ENCODE data around the gene ALG3. TPM values are rescaled to one million over a fixed set of nuclear protein-coding genes. Genes with fewer than 3 reads are reported as not detected.
A peak's percentile ranks its signal among the peaks of the same experiment; 100 is the strongest.

Gene ALG3
- total and polyA plus RNA-seq, 8 donors, result 24.7 to 57.2 (median 30.8) TPM

DNA sequence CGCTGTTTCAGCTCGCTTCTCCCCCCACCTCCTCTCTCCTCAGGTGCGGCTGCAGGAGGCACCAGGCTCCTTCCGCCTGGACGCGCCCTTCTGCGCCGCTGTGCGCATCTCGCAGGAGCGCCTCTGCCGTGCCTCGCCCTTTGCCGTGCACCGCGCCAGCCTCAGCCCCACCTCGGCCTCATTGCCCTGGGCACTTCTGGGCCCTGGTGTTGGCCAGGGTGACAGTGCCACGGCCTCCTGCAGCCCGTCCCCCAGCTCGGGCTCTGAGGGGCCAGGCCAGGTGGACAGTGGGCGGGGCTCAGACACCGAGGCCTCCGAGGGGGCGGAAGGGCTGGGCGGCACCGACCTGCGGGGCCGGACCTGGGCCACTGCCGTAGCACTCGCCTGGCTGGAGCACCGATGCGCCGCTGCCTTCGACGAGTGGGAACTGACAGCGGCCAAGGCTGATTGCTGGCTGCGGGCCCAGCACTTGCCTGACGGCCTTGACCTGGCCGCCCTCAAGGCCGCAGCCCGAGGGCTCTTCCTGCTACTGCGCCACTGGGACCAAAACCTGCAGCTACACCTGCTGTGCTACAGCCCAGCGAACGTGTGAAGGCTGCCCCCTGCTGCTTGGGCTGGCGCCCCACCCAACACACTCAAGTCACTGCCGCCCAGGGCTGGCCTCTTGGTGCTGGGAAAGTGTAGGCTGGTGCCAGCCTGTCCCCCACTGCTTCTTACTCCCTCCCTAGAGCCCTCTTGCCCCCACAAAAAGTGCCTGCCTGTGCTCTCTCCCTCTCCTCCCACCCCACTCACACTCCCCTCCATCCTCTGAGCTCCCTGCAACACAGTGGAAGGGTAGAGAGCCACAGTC is 7.1 kb downstream of the ALG3 start:
- intact Hi-C loops (cut with DNase I), result no loop called here
- H3K9me3 ChIP-seq, result no peaks in the 10 kb centered on the region
- peak in 3 of 4 donors; percentile 49 to 82 (median 78) for DNase-seq
- H3K27ac ChIP-seq, result no peak overlapping the region
- TF ChIP-seq, protein P1, sequence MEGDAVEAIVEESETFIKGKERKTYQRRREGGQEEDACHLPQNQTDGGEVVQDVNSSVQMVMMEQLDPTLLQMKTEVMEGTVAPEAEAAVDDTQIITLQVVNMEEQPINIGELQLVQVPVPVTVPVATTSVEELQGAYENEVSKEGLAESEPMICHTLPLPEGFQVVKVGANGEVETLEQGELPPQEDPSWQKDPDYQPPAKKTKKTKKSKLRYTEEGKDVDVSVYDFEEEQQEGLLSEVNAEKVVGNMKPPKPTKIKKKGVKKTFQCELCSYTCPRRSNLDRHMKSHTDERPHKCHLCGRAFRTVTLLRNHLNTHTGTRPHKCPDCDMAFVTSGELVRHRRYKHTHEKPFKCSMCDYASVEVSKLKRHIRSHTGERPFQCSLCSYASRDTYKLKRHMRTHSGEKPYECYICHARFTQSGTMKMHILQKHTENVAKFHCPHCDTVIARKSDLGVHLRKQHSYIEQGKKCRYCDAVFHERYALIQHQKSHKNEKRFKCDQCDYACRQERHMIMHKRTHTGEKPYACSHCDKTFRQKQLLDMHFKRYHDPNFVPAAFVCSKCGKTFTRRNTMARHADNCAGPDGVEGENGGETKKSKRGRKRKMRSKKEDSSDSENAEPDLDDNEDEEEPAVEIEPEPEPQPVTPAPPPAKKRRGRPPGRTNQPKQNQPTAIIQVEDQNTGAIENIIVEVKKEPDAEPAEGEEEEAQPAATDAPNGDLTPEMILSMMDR (IDR thresholded peaks at IDR 0.05), result peak; percentile 26 to 53
- peak; percentile 96 for ATAC-seq
- no peak overlapping the region for H3K4me3 ChIP-seq
- H3K36me3 ChIP-seq, result peaks cover 0 to 41% of the 10 kb centered on the region in 2 donors
- H3K27me3 ChIP-seq, result peaks cover 0 to 11% of the 10 kb centered on the region in 2 donors
- peaks cover 0 to 7% of the 10 kb centered on the region in 2 donors for H3K4me1 ChIP-seq

DNA sequence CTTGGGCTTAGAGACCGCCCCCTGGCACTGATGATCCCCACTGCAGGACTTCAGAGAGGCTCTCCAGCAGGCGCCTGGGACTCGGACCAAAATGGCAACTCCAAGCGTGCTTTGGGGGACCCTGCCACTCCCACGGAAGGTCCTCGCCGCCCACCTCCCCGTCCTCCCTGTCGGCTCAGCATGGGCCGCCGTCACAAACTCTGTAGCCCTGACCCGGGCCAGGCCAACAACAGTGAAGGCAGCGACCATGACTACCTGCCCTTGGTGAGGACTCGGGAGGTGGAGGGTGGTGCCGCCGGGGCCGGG is 7.7 kb downstream of the ALG3 start:
- no peak for DNase-seq
- no peak overlapping the region for H3K4me3 ChIP-seq
- H3K9me3 ChIP-seq, result no peaks in the 10 kb centered on the region
- H3K36me3 ChIP-seq, result peaks cover 0 to 41% of the 10 kb centered on the region in 2 donors
- no peak for ATAC-seq
- intact Hi-C loops (cut with DNase I), result no loop called here
- H3K4me1 ChIP-seq, result peaks cover 0 to 7% of the 10 kb centered on the region in 2 donors
- no peak overlapping the region for H3K27ac ChIP-seq
- H3K27me3 ChIP-seq, result peaks cover 0 to 15% of the 10 kb centered on the region in 2 donors
- TF ChIP-seq, protein P1 (IDR thresholded peaks at IDR 0.05), result no peak

DNA sequence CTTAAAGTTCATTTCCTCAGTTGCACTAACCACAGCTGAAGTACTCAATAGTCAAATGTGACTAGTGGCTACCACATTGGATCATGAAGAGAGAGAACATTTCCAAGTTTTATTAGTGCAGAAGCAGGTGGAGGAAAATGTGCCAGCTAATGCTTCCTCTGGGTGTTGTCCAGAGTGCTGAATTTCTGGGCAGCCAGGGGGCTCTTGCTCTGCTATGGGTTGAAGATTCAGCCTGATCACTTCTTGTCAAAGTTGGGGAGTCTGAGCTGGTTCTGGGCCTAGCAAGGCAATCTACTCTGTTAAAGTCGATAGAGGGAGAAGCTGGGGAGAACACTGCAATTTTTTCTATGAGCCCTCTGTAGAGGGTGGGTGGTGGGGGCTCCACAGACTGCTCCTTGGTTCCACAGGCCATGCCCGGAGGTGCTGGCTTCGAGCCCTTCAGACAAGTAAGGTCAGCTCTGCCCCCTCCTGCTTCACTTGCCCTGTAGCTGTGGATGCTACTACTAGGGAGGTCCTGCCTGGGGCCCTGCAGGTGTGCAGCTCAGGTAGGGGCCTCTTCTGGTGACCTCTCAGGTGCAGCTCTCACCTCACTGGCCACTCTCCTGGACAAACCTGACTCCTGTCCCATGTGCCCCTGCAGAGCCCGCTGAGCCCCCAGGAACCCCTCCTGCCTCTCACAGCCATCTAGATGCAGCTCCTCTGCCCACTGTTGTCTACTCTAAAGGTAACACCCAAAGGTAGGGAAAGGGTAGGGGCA is 8.2 kb downstream of the ALG3 start:
- ATAC-seq, result no peak
- TF ChIP-seq, protein P1 (IDR thresholded peaks at IDR 0.05), result no peak

DNA sequence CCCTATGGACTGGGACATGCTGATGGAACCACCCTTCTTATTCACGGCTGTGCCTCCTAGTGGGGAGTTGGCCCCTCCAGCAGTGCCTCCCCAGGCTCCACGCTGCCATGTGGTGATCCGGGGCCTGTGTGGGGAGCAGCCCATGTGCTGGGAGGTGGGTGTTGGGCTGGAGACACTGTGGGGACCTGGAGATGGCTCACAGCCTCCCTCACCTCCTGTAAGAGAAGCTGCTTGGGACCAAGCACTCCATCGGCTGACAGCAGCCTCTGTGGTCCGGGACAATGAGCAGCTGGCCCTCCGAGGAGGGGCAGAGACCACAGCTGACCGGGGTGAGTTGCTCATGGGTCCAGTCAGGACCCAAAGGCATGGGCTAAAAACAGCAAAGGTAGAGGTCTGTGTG is 9.1 kb downstream of the ALG3 start:
- Histone ChIP-seq H3K9me3 (no peaks in the 10 kb centered on the region), H3K27ac (no peak overlapping the region), H3K4me3 (no peak overlapping the region), H3K27me3 (peaks cover 0 to 19% of the 10 kb centered on the region in 2 donors), H3K36me3 (peaks cover 0 to 30% of the 10 kb centered on the region in 2 donors), H3K4me1 (peaks cover 0 to 7% of the 10 kb centered on the region in 2 donors)
- intact Hi-C loops (cut with DNase I), result loop anchor here in 1 of 2 donors (10.0 kb wide), 1 partner anchor 95 kb away; no protein-coding TSS in a partner anchor
- DNase-seq (no peak), ATAC-seq (no peak)
- TF ChIP-seq, protein P1 (IDR thresholded peaks at IDR 0.05), result no peak

More for the DNA sequence above, 8.2 kb downstream of the ALG3 start:
- Histone ChIP-seq H3K36me3 (peaks cover 0 to 38% of the 10 kb centered on the region in 2 donors), H3K4me1 (peaks cover 0 to 7% of the 10 kb centered on the region in 2 donors), H3K27ac (no peak overlapping the region), H3K27me3 (peaks cover 0 to 16% of the 10 kb centered on the region in 2 donors), H3K9me3 (no peaks in the 10 kb centered on the region), H3K4me3 (no peak overlapping the region)
- intact Hi-C loops (cut with DNase I), result no loop called here
- DNase-seq, result no peak

DNA sequence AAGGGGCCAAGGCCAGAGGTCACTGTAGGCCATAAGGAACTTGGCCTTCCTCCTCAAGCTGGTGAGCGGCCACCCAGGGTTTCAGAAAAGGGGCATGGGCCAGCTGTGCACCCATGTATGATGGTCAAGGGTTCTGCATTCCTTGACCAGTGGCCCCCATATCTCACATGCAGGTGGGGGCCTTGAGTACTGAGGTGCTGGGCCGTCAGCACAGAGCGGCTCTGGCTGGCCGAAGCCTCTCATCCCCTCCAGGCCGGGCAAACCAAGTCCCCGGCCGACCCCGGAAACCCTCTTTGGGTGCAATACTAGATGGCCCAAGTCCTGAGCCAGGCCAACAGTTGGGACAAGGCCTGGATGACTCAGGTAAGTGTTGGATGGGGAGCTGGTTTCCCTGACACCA is 9.5 kb downstream of the ALG3 start:
- H3K27me3 ChIP-seq, result peaks cover 0 to 24% of the 10 kb centered on the region in 2 donors
- no peak overlapping the region for H3K4me3 ChIP-seq
- intact Hi-C loops (cut with DNase I), result loop anchor here in 1 of 2 donors (10.0 kb wide), 1 partner anchor 94 kb away; no protein-coding TSS in a partner anchor
- peaks cover 0 to 7% of the 10 kb centered on the region in 2 donors for H3K4me1 ChIP-seq
- no peak overlapping the region for H3K27ac ChIP-seq
- TF ChIP-seq, protein P1 (IDR thresholded peaks at IDR 0.05), result no peak
- no peaks in the 10 kb centered on the region for H3K9me3 ChIP-seq
- DNase-seq (no peak), ATAC-seq (no peak)
- peaks cover 0 to 25% of the 10 kb centered on the region in 2 donors for H3K36me3 ChIP-seq
